Smooth muscle cell (in vitro differentiated cells): ENCODE measurements around the gene UHMK1. TPM values are rescaled to one million over a fixed set of nuclear protein-coding genes. Genes with fewer than 3 reads are reported as not detected.

ENCODE experiments used
- DNase-seq: peaks from one replicate; lab custom pipeline; 2025; ENCODE audit not compliant: unreplicated experiment; lab: John Stamatoyannopoulos, UW
- H2AFZ ChIP-seq: fragments of 200-600 bp; sonication (generic); 2 replicates; pipeline ENCODE4 v1.6.0; 2016; ENCODE audit warnings: antibody characterized with exemption, low read depth, mild to moderate bottlenecking
- H3F3A ChIP-seq: fragments of 200-600 bp; sonication (generic); 2 replicates; pipeline ENCODE4 v1.6.0; 2017; ENCODE audit warnings: antibody characterized with exemption, low read depth
- H3K27ac ChIP-seq: fragments of 200-600 bp; sonication (generic); 2 replicates; pipeline ENCODE4 v1.5.1; 2016; ENCODE audit warnings: low read depth, mild to moderate bottlenecking
- H3K27me3 ChIP-seq: fragments of 200-600 bp; sonication (generic); 2 replicates; pipeline ENCODE4 v1.6.1; 2016; ENCODE audit warnings: low read depth, mild to moderate bottlenecking
- H3K36me3 ChIP-seq: fragments of 200-600 bp; sonication (generic); 2 replicates; pipeline ENCODE4 v1.5.1; 2016; ENCODE audit warnings: low read depth
- H3K4me1 ChIP-seq: fragments of 200-600 bp; sonication (generic); 2 replicates; pipeline ENCODE4 v1.5.1; 2016; ENCODE audit warnings: low read depth
- H3K4me2 ChIP-seq: fragments of 200-600 bp; sonication (generic); 2 replicates; pipeline ENCODE4 v1.6.0; 2016; ENCODE audit warnings: mild to moderate bottlenecking
- H3K4me3 ChIP-seq: fragments of 200-600 bp; sonication (generic); 2 replicates; pipeline ENCODE4 v1.5.1; 2016; ENCODE audit warnings: mild to moderate bottlenecking
- H3K79me2 ChIP-seq: fragments of 200-600 bp; sonication (generic); 2 replicates; pipeline ENCODE4 v1.6.0; 2016; ENCODE audit warnings: low read depth, mild to moderate bottlenecking
- H3K9ac ChIP-seq: fragments of 200-600 bp; sonication (generic); 2 replicates; pipeline ENCODE4 v1.6.0; 2016; ENCODE audit warnings: low read depth
- H3K9me3 ChIP-seq: fragments of 200-600 bp; sonication (generic); replicated peaks from 2 replicates; pipeline ENCODE4 v1.5.1; 2016; ENCODE audit warnings: low read depth
- H4K20me1 ChIP-seq: fragments of 200-600 bp; sonication (generic); 2 replicates; pipeline ENCODE4 v1.6.0; 2016; ENCODE audit warnings: low read depth
- WGBS: methylation state at CpG from one replicate; pipeline ENCODE4 v1.1.7; 2016; ENCODE audit warnings: low lambda C conversion rate; 5-methylcytosine and 5-hydroxymethylcytosine counted together
- polyA plus RNA-seq: library from polyadenylated mRNA; unstranded; fragments of >200 nt; fragmentation: Nextera tagmentation; extraction: Ambion mirVana; gene quantifications from 2 replicates; pipeline ENCODE4 v1.2.1, GENCODE V29; 2016
- total RNA-seq: library from RNA; depleted of rRNA; stranded (reverse); fragments of >200 nt; gene quantifications from 2 replicates; pipeline ENCODE4 v1.2.3, GENCODE V29; 2014
- TF ChIP-seq, protein P1 (sequence below): fragments of 200-600 bp; sonication (generic); IDR thresholded peaks from 2 replicates; pipeline ENCODE4 v1.5.1; 2017; ENCODE audit warnings: borderline replicate concordance, mild to moderate bottlenecking, antibody characterized with exemption; ENCODE audit not compliant: insufficient read depth, poor library complexity, severe bottlenecking

The UHMK1 gene
- total and polyA plus RNA-seq, 2 experiments from 2014 or later: 4.8 to 30.1 TPM

- H3K4me3 ChIP-seq: no peak overlapping the region
- no peaks in the 10 kb centered on the region for H3K9me3 ChIP-seq
- H4K20me1 ChIP-seq: no peaks in the 10 kb centered on the region
- no peak overlapping the region for H2AFZ ChIP-seq
- no peaks in the 10 kb centered on the region for H3K36me3 ChIP-seq
- no peak overlapping the region for H3K9ac ChIP-seq
- no peak for DNase-seq
- H3K27ac ChIP-seq: no peak overlapping the region
- no peaks in the 10 kb centered on the region for H3F3A ChIP-seq
- TF ChIP-seq, protein P1, sequence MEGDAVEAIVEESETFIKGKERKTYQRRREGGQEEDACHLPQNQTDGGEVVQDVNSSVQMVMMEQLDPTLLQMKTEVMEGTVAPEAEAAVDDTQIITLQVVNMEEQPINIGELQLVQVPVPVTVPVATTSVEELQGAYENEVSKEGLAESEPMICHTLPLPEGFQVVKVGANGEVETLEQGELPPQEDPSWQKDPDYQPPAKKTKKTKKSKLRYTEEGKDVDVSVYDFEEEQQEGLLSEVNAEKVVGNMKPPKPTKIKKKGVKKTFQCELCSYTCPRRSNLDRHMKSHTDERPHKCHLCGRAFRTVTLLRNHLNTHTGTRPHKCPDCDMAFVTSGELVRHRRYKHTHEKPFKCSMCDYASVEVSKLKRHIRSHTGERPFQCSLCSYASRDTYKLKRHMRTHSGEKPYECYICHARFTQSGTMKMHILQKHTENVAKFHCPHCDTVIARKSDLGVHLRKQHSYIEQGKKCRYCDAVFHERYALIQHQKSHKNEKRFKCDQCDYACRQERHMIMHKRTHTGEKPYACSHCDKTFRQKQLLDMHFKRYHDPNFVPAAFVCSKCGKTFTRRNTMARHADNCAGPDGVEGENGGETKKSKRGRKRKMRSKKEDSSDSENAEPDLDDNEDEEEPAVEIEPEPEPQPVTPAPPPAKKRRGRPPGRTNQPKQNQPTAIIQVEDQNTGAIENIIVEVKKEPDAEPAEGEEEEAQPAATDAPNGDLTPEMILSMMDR: no peak
- WGBS: 86% methylated on average over 2 of the region's 2 CpGs
- no peaks in the 10 kb centered on the region for H3K27me3 ChIP-seq
- no peak overlapping the region for H3K4me2 ChIP-seq
- H3K4me1 ChIP-seq: no peaks in the 10 kb centered on the region
- no peaks in the 10 kb centered on the region for H3K79me2 ChIP-seq
These were observed 22.5 kb upstream of the UHMK1 start for GRCh38 chr1:162475089-162475488.

DNA sequence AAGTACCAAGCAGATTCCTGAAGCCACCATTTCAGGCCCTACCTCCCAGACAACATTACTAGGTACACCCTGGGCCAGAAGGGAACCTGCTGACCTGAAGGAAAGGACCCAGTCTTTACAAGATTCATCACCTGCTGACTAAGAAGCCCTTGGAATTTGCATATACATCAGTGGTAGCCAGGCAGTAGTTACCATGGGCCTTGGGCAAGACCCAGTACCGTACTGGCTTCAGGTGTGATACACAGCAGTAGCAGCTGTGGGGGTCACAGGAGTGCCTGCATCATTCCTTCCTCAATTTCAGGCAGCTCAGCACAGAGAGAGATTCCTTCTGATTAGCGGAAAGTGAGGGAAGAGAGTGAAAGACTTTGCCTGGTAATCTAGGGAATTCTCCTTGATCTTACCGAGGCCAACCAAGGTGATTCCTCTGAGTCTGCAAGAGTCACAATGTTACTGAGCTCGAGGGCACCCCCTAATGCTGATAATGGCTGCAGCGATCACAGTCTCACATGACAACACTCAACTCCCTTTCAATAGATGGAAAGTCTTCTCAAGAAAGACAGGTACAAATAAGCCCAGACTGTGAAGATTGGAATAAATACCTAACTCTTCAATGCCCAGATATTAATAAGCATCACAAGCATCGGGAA lies 22.0 kb upstream of the UHMK1 start:
- Histone ChIP-seq H3K9ac (no peak overlapping the region), H3K27ac (no peak overlapping the region), H2AFZ (no peak overlapping the region), H3K4me1 (no peaks in the 10 kb centered on the region), H3K4me2 (no peak overlapping the region), H3K27me3 (no peaks in the 10 kb centered on the region), H4K20me1 (no peaks in the 10 kb centered on the region), H3F3A (no peaks in the 10 kb centered on the region), H3K79me2 (no peaks in the 10 kb centered on the region), H3K9me3 (no peaks in the 10 kb centered on the region), H3K4me3 (no peak overlapping the region), H3K36me3 (no peaks in the 10 kb centered on the region)
- 67% methylated on average over 6 of the region's 6 CpGs for WGBS
- TF ChIP-seq, protein P1: no peak
- no peak for DNase-seq

GRCh38 chr1:162476620-162477019 lies 21.0 kb upstream of the UHMK1 start:
- Histone ChIP-seq H3K36me3 (no peaks in the 10 kb centered on the region), H3K9ac (no peak overlapping the region), H2AFZ (no peak overlapping the region), H3F3A (no peaks in the 10 kb centered on the region), H4K20me1 (no peaks in the 10 kb centered on the region), H3K4me1 (no peaks in the 10 kb centered on the region), H3K79me2 (no peaks in the 10 kb centered on the region), H3K4me2 (no peak overlapping the region), H3K27ac (no peak overlapping the region), H3K4me3 (no peak overlapping the region), H3K27me3 (no peaks in the 10 kb centered on the region), H3K9me3 (no peaks in the 10 kb centered on the region)
- TF ChIP-seq, protein P1: no peak
- no peak for DNase-seq
- WGBS: 77% methylated on average over 1 of the region's 1 CpG

DNA sequence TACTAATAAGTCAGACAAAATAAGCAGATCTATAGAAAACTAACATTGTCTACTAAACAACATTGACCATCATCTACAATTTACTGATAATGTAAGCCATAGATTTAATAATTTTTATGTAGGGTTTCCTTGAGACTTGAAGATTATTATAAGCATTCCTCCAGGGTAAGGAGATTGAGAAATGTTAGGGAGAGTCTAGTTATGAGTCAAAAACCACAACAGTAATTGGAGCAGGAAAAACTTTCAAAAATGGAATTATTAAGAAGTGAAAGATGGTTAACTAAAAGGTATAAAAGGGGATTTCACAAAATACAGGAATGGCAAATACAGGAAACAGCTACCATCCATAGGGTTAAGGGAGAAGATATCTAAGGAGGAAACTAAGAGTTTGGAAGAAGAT lies 12.4 kb upstream of the UHMK1 start:
- Histone ChIP-seq H4K20me1 (no peaks in the 10 kb centered on the region), H3K4me1 (no peaks in the 10 kb centered on the region), H3K9ac (no peak overlapping the region), H3K36me3 (no peaks in the 10 kb centered on the region), H3K27me3 (peaks cover 4% of the 10 kb centered on the region), H3K9me3 (no peaks in the 10 kb centered on the region), H3K79me2 (no peaks in the 10 kb centered on the region), H3K27ac (no peak overlapping the region), H3F3A (no peaks in the 10 kb centered on the region), H3K4me2 (no peak overlapping the region), H3K4me3 (no peak overlapping the region), H2AFZ (no peak overlapping the region)
- no peak for DNase-seq
- TF ChIP-seq, protein P1: no peak
